ENCODE results near the gene SUPT3H. TPM values are rescaled to one million over a fixed set of nuclear protein-coding genes. Genes with fewer than 3 reads are reported as not detected.

SUPT3H gene
- total and polyA plus RNA-seq, 2 of the 13 experiments (the other 11 are each of a cell fraction or from before 2014, with no cell fraction given): 11.9 to 36.1 TPM

- TF ChIP-seq, protein P1, sequence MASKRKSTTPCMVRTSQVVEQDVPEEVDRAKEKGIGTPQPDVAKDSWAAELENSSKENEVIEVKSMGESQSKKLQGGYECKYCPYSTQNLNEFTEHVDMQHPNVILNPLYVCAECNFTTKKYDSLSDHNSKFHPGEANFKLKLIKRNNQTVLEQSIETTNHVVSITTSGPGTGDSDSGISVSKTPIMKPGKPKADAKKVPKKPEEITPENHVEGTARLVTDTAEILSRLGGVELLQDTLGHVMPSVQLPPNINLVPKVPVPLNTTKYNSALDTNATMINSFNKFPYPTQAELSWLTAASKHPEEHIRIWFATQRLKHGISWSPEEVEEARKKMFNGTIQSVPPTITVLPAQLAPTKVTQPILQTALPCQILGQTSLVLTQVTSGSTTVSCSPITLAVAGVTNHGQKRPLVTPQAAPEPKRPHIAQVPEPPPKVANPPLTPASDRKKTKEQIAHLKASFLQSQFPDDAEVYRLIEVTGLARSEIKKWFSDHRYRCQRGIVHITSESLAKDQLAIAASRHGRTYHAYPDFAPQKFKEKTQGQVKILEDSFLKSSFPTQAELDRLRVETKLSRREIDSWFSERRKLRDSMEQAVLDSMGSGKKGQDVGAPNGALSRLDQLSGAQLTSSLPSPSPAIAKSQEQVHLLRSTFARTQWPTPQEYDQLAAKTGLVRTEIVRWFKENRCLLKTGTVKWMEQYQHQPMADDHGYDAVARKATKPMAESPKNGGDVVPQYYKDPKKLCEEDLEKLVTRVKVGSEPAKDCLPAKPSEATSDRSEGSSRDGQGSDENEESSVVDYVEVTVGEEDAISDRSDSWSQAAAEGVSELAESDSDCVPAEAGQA (IDR thresholded peaks at IDR 0.05; ENCODE audit: low read depth): no peak
- TF ChIP-seq, protein P1 (CRISPR knock-in tag; IDR thresholded peaks at IDR 0.05; ENCODE audit: borderline replicate concordance): no peak
- TF ChIP-seq NFE2L1 (CRISPR knock-in tag; IDR thresholded peaks at IDR 0.05; ENCODE audit: borderline replicate concordance): no peak
Observed at GRCh38 chr6:45094831-45095230, 282.9 kb downstream of the SUPT3H start (continued).

DNA sequence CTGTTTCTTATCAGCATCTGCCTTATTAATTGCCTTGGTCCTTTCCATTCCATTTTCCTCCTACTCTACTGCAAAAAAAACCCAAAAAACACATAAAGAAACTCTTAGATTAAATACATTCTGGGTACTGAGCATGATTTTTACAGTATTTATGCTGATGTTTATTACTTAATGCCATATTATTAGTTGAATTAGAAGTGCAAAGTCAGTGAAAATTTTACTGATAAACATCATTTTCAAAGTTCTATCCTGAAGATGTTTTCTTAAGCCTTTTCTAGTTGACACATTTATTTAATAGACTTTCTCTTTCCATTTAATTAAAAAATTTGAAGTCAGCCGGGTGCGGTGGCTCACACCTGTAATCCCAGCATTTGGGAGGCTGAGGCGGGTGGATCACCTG lies 285.6 kb downstream of the SUPT3H start:
- 95% methylated on average over 3 of the region's 3 CpGs for WGBS (ENCODE audit: low lambda C conversion rate)
- CTCF ChIA-PET (ENCODE audit: low intra/inter-chr PET ratio, low total read pairs): no interaction called here
- in situ Hi-C loops (cut with HindIII; ENCODE audit: extremely low pct_ligation_motif_present, low pct_unique_long_range_greater_than_20kb) (no loop called here), intact Hi-C loops (cut with micrococcal nuclease; ENCODE audit: unreplicated experiment) (no loop called here)
- Histone ChIP-seq H3K27ac (ENCODE audit: extremely low read length, insufficient read depth, low read length) (no peak overlapping the region), H2AFZ (ENCODE audit: low read length) (no peak overlapping the region), H3K4me2 (ENCODE audit: low read depth, low read length) (no peak overlapping the region), H4K20me1 (ENCODE audit: insufficient read depth, low read length) (no peaks in the 10 kb centered on the region), H3K9me3 (ENCODE audit: low read length) (no peaks in the 10 kb centered on the region), H3K4me1 (ENCODE audit: insufficient read depth, low read length) (no peaks in the 10 kb centered on the region), H3K27me3 (ENCODE audit: control insufficient read depth in 1 of 2, insufficient read depth in 2 of 2, low read length in 2 of 2) (no peaks in the 10 kb centered on the region), H3K79me2 (ENCODE audit: insufficient read depth, low read length) (no peaks in the 10 kb centered on the region), H3K4me3 (replicated peaks in 1 of 3; ENCODE audit: insufficient read depth in 1 of 3, low read depth in 2 of 3, low read length in 3 of 3) (no peak overlapping the region), H3K9ac (ENCODE audit: insufficient read depth, low read depth, low read length) (no peak overlapping the region), H3K36me3 (replicated peaks in 1 of 2; ENCODE audit: control insufficient read depth in 1 of 2, insufficient read depth in 2 of 2, low read length in 2 of 2) (no peaks in the 10 kb centered on the region)
- ATAC-seq (no peak), FAIRE-seq (no peak), DNase-seq (ENCODE audit: low spot score) (no peak)
- no TSS peak for BruUV-seq (replicated peaks)
- TF ChIP-seq FOXC1 (CRISPR knock-in tag; IDR thresholded peaks at IDR 0.05; ENCODE audit: borderline replicate concordance) (no peak), ONECUT2 (CRISPR knock-in tag; IDR thresholded peaks at IDR 0.05) (no peak), MAFK (conservative IDR thresholded peaks at IDR 0.05 in 1 of 2, IDR thresholded peaks at IDR 0.05 in 1 of 2; ENCODE audit: low read length in 2 of 2) (peak; percentile 14 to 56; a peak in 2 of 4 replicates), GATA4 (IDR thresholded peaks at IDR 0.05; ENCODE audit: borderline replicate concordance, low read depth) (no peak), MAFF (IDR thresholded peaks at IDR 0.05; ENCODE audit: low read depth, low read length) (peak; percentile 50; the same call in 1 of the 2 replicates)
- POLR2A ChIA-PET: no interaction called here

All from HepG2 (cell line).